Left forelimb (tissue), 1 donor: ENCODE measurements around the gene KCNH5.

Experiments used
- DNase-seq: peaks from one replicate; pipeline ENCODE4 v3.0.0-alpha.2; 2018; ENCODE audit warnings: low spot score

The KCNH5 gene

GRCh38 chr14:62743560-62743959, 301.7 kb downstream of the KCNH5 start:
- DNase-seq, result no peak

- no peak for DNase-seq
Measured at GRCh38 chr14:62743118-62743517, 302.1 kb downstream of the KCNH5 start.

GRCh38 chr14:62739647-62740046, 305.6 kb downstream of the KCNH5 start:
- no peak for DNase-seq

- DNase-seq, result no peak
Measured at GRCh38 chr14:62736048-62737043, 308.9 kb downstream of the KCNH5 start.

- DNase-seq, result no peak
Measured at GRCh38 chr14:62734831-62735230, 310.4 kb downstream of the KCNH5 start.

- DNase-seq, result no peak
Measured at GRCh38 chr14:62722406-62722805, 322.9 kb downstream of the KCNH5 start.

GRCh38 chr14:62718629-62719028, 326.6 kb downstream of the KCNH5 start:
- DNase-seq, result no peak

- no peak for DNase-seq
Measured at GRCh38 chr14:62711351-62712023, 333.8 kb downstream of the KCNH5 start.

- no peak for DNase-seq
Measured at GRCh38 chr14:62710811-62711210, 334.4 kb downstream of the KCNH5 start.

GRCh38 chr14:62709773-62710172, 335.5 kb downstream of the KCNH5 start:
- no peak for DNase-seq

- DNase-seq, result no peak
Measured at GRCh38 chr14:62706217-62706616, 339.0 kb downstream of the KCNH5 start.

- no peak for DNase-seq
Measured at GRCh38 chr14:62697461-62697860, 347.8 kb downstream of the KCNH5 start.

GRCh38 chr14:62696929-62697328, 348.3 kb downstream of the KCNH5 start:
- DNase-seq, result no peak

GRCh38 chr14:62696331-62696924, 348.8 kb downstream of the KCNH5 start:
- no peak for DNase-seq

- DNase-seq, result no peak
Measured at GRCh38 chr14:62694075-62694474, 351.2 kb downstream of the KCNH5 start.

GRCh38 chr14:62692490-62693106, 352.7 kb downstream of the KCNH5 start:
- no peak for DNase-seq

- no peak for DNase-seq
Measured at GRCh38 chr14:62691647-62692489, 353.4 kb downstream of the KCNH5 start.

- no peak for DNase-seq
Measured at GRCh38 chr14:62689733-62690132, 355.5 kb downstream of the KCNH5 start.

- no peak for DNase-seq
Measured at GRCh38 chr14:62687818-62688217, 357.4 kb downstream of the KCNH5 start.

GRCh38 chr14:62684376-62684775, 360.9 kb downstream of the KCNH5 start:
- DNase-seq, result no peak

GRCh38 chr14:62682208-62682607, 363.1 kb downstream of the KCNH5 start:
- DNase-seq, result no peak
